Measurements from ENCODE around the gene MXD4.

MXD4 gene

DNA sequence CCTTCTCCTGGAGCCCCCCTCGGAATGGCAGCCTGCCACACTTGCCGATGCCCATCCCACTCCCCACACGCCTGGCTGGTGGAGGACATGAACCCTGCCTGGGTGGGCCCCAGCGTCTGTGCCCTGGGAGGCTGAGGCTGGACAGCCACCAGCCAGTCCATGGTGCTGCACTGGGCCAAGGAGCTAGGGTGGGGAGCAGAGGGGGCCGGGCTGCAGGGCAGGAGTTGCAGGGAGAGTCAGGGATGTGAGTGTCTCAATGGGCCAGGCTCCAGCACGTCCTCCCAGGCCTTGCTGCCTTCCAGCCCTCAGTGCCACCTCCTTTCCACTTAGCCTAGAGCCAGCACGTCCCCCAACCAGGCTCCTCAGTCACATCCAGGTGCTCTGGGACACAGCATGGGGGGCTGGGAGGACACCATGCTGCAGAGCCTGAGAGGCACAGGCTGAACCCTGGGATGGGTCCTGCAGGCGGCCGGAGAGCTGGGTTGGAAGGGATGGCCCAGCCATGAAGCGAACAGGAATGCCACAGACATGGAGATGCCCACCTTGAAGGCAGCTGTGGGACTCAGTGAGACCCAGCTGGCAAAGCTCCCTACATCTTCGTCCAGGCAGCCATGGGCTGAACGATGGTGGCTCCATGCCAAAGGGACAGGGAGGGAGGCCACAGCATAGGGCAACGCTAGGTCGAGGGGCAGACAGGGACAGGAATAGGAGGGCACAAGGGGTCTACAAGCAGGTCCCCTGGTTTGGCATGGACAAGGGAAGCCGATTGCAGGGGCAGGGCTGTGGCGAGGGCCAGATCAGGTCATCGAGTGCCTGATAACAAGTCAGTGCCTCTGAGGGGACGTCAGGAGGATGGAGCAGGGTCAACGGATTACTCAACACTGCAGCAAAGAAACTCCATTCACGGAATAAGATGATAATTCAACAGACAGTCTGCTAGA, 30.1 kb upstream of the MXD4 start:
- TF ChIP-seq POLR2AphosphoS5 (IDR thresholded peaks at IDR 0.05; ENCODE audit: low read depth, low read length) (no peak), TAF1 (IDR thresholded peaks at IDR 0.05; ENCODE audit: borderline replicate concordance, insufficient read depth, low read length) (no peak), SIN3A (IDR thresholded peaks at IDR 0.05; ENCODE audit: borderline replicate concordance, insufficient read depth, low read length) (no peak), FOXP2 (optimal IDR thresholded peaks at IDR 0.05; ENCODE audit: borderline replicate concordance, extremely low read depth, extremely low read length, insufficient read depth) (no peak)
- TF ChIP-seq, protein P1, sequence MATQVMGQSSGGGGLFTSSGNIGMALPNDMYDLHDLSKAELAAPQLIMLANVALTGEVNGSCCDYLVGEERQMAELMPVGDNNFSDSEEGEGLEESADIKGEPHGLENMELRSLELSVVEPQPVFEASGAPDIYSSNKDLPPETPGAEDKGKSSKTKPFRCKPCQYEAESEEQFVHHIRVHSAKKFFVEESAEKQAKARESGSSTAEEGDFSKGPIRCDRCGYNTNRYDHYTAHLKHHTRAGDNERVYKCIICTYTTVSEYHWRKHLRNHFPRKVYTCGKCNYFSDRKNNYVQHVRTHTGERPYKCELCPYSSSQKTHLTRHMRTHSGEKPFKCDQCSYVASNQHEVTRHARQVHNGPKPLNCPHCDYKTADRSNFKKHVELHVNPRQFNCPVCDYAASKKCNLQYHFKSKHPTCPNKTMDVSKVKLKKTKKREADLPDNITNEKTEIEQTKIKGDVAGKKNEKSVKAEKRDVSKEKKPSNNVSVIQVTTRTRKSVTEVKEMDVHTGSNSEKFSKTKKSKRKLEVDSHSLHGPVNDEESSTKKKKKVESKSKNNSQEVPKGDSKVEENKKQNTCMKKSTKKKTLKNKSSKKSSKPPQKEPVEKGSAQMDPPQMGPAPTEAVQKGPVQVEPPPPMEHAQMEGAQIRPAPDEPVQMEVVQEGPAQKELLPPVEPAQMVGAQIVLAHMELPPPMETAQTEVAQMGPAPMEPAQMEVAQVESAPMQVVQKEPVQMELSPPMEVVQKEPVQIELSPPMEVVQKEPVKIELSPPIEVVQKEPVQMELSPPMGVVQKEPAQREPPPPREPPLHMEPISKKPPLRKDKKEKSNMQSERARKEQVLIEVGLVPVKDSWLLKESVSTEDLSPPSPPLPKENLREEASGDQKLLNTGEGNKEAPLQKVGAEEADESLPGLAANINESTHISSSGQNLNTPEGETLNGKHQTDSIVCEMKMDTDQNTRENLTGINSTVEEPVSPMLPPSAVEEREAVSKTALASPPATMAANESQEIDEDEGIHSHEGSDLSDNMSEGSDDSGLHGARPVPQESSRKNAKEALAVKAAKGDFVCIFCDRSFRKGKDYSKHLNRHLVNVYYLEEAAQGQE (IDR thresholded peaks at IDR 0.05; ENCODE audit: insufficient read depth in 1 of 2, low read depth in 2 of 2, low read length in 2 of 2), result no peak

DNA sequence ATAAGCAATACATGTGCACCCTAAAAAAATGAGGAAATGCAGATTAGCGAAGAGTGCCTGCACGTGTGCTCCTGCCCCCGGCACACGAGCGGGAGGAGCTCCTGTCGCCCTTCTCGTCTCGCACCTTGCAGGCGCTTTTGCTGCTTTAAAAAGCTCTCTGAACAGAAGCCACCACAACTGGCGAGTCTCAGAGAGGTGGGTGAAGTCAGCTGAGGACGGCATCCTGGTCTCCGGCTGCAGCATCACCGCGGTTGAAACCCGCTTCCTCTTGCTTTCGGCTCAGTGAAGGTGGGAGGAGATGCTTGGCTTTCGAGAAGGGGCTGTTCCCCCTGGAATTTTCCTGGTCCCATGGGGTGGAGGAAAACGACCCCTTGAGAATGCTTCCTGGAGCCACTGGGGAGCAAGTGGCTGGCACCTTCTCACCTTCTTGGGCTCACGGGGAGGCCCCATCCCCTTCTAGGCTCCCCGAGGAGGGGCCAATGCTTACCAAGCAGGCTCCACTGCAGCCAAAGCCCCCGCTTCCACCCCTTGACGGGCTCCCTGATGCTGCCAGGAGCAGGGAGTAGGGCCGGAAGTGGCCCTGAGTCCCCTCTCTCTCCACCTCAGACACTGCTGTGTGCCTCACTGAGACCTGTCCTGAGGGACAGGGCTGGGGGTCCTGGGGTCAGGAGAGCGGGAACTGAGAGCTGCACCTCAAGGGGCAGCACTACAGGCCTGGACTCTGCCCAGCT, 29.2 kb upstream of the MXD4 start:
- TF ChIP-seq POLR2AphosphoS5 (IDR thresholded peaks at IDR 0.05; ENCODE audit: low read depth, low read length) (no peak), FOXP2 (optimal IDR thresholded peaks at IDR 0.05; ENCODE audit: borderline replicate concordance, extremely low read depth, extremely low read length, insufficient read depth) (no peak), SIN3A (IDR thresholded peaks at IDR 0.05; ENCODE audit: borderline replicate concordance, insufficient read depth, low read length) (no peak), TAF1 (IDR thresholded peaks at IDR 0.05; ENCODE audit: borderline replicate concordance, insufficient read depth, low read length) (no peak)
- TF ChIP-seq, protein P1 (IDR thresholded peaks at IDR 0.05; ENCODE audit: insufficient read depth in 1 of 2, low read depth in 2 of 2, low read length in 2 of 2), result no peak

DNA sequence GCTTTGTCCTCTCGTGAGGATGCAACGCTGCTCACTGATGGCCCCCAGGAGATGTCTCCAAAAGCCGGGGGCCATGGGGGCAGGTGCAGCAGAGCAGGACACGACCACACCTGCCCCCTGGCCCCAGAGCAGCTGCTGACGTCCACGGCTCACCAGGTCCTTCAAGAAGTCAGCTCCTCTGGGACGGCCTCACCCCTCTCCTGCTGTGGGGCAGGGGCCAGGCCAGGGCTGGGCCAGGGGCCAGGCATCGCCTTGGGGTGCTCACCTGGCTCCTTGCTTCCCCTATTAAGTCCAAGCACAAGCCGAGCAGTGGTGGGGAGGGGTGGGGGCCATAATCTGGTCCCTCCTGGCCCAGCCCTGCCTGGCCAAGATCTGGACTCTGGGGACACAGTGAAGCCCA, 28.6 kb upstream of the MXD4 start:
- TF ChIP-seq POLR2AphosphoS5 (IDR thresholded peaks at IDR 0.05; ENCODE audit: low read depth, low read length) (no peak), FOXP2 (optimal IDR thresholded peaks at IDR 0.05; ENCODE audit: borderline replicate concordance, extremely low read depth, extremely low read length, insufficient read depth) (no peak)
- TF ChIP-seq, protein P1 (IDR thresholded peaks at IDR 0.05; ENCODE audit: insufficient read depth in 1 of 2, low read depth in 2 of 2, low read length in 2 of 2), result no peak

DNA sequence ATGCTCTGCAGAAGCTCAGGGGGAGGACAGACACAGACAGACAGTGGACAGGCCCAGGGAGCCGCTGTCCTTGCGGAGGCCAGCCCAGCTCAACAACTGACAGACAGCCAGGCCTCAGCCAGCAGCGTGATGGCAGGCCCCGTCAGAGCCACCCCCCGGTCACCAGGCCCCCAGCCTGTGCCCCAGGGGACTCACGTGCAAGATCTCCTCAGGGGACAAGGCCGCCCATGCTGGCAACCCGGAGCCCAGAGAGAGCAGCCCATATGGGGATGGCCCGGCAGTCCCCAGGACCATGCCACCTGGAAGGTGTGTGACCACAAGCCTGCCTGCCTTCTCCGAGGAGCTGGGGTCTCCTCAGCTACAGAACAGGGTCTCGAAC, 28.0 kb upstream of the MXD4 start:
- TF ChIP-seq TAF1 (IDR thresholded peaks at IDR 0.05; ENCODE audit: borderline replicate concordance, insufficient read depth, low read length) (no peak), SIN3A (IDR thresholded peaks at IDR 0.05; ENCODE audit: borderline replicate concordance, insufficient read depth, low read length) (no peak), FOXP2 (optimal IDR thresholded peaks at IDR 0.05; ENCODE audit: borderline replicate concordance, extremely low read depth, extremely low read length, insufficient read depth) (no peak)
- TF ChIP-seq, protein P1 (IDR thresholded peaks at IDR 0.05; ENCODE audit: insufficient read depth in 1 of 2, low read depth in 2 of 2, low read length in 2 of 2), result no peak
